ENCODE measurements around the gene EYS. TPM values are rescaled to one million over a fixed set of nuclear protein-coding genes. Genes with fewer than 3 reads are reported as not detected.

EYS gene
- total and polyA plus RNA-seq, 9 of the 15 experiments (the other 6 are each of a cell fraction or from before 2014, with no cell fraction given): 0.03 to 0.36 (median 0.10) TPM; not detected in 2

- in situ Hi-C loops (cut with MboI): no loop called here
- FAIRE-seq (no peak), DNase-seq (ENCODE audit: extremely low read depth in 1 of 4, low spot score in 3 of 4) (no peak), ATAC-seq (no peak)
- no peak overlapping the region for H3K27ac ChIP-seq (ENCODE audit: extremely low read depth, low read depth, low read length)
- H3K36me3 ChIP-seq (ENCODE audit: control insufficient read depth, insufficient read depth, low read length): peaks cover 51% of the 10 kb centered on the region
- WGBS (ENCODE audit: insufficient coverage, low coverage, missing lambda C conversion rate): 90% methylated on average over 1 of the region's 1 CpG
- no peak overlapping the region for H3K9ac ChIP-seq (ENCODE audit: insufficient read depth in 1 of 2, low read depth in 2 of 2, low read length in 2 of 2)
- no TSS peak for BruUV-seq (replicated peaks)
- intact Hi-C loops (cut with micrococcal nuclease): no loop called here
- no peak overlapping the region for H3K4me3 ChIP-seq
- H3K4me2 ChIP-seq (ENCODE audit: insufficient read depth, low read length): no peak overlapping the region
- no peaks in the 10 kb centered on the region for H3K9me3 ChIP-seq (replicated peaks; ENCODE audit: control insufficient read depth, insufficient read depth, low read depth, low read length)
- ChIA-PET POLR2A (interaction anchor here (0.6 to 1.0 kb wide), 2 partner anchors 11 to 13 kb away, joined by 3 read pairs; no protein-coding TSS in a partner anchor), CTCF (ENCODE audit: low intra/inter-chr PET ratio) (no interaction called here)
- peaks cover 55% of the 10 kb centered on the region for H3K79me2 ChIP-seq (ENCODE audit: control insufficient read depth, insufficient read depth, low read length)
- H3K9me1 ChIP-seq (ENCODE audit: control insufficient read depth, insufficient read depth, low read length): no peaks in the 10 kb centered on the region
- H2AFZ ChIP-seq (ENCODE audit: low read depth, low read length): no peak overlapping the region
- no peaks in the 10 kb centered on the region for H3K4me1 ChIP-seq (replicated peaks in 1 of 2; ENCODE audit: control insufficient read depth in 2 of 2, insufficient read depth in 2 of 2, low read length in 2 of 2)
- no peak for TF ChIP-seq ETV6 (IDR thresholded peaks at IDR 0.05; ENCODE audit: borderline replicate concordance in 1 of 2, low read depth in 2 of 2, low read length in 1 of 2)
- no peak for TF ChIP-seq ETV6 (CRISPR knock-in tag; IDR thresholded peaks at IDR 0.05; ENCODE audit: borderline replicate concordance)
- TF ChIP-seq ZNF282 (CRISPR knock-in tag; IDR thresholded peaks at IDR 0.05): no peak
- no peak for TF ChIP-seq ZSCAN32 (CRISPR knock-in tag; IDR thresholded peaks at IDR 0.05)
- TF ChIP-seq ESRRA (IDR thresholded peaks at IDR 0.05; ENCODE audit: borderline replicate concordance, low read depth): no peak
- no peak for TF ChIP-seq SAFB (IDR thresholded peaks at IDR 0.05; ENCODE audit: borderline replicate concordance, low read depth, low read length)
- TF ChIP-seq HSF4 (CRISPR knock-in tag; IDR thresholded peaks at IDR 0.05; ENCODE audit: borderline replicate concordance): no peak
- no peak for TF ChIP-seq ZBTB5 (IDR thresholded peaks at IDR 0.05)
- TF ChIP-seq MTA2 (IDR thresholded peaks at IDR 0.05; ENCODE audit: low read depth): no peak
- TF ChIP-seq ZNF57 (CRISPR knock-in tag; IDR thresholded peaks at IDR 0.05): no peak
- TF ChIP-seq PHF20 (IDR thresholded peaks at IDR 0.05; ENCODE audit: partially characterized antibody): no peak
- TF ChIP-seq MCM2 (IDR thresholded peaks at IDR 0.05; ENCODE audit: low read depth): no peak
- no peak for TF ChIP-seq KLF13 (tag; IDR thresholded peaks at IDR 0.05; ENCODE audit: borderline replicate concordance, low read depth)
- no peak for TF ChIP-seq MEF2A (IDR thresholded peaks at IDR 0.05; ENCODE audit: control insufficient read depth, low read depth, low read length)
- no peak for TF ChIP-seq CEBPZ (IDR thresholded peaks at IDR 0.05; ENCODE audit: borderline replicate concordance, low read depth, low read length)
- no peak for TF ChIP-seq IFI16 (CRISPR knock-in tag; IDR thresholded peaks at IDR 0.05)
- TF ChIP-seq PRMT5 (CRISPR knock-in tag; IDR thresholded peaks at IDR 0.05): no peak
- H3K27me3 ChIP-seq (ENCODE audit: control insufficient read depth in 2 of 2, insufficient read depth in 2 of 2, low read length in 2 of 2): no peaks in the 10 kb centered on the region
- no peaks in the 10 kb centered on the region for H4K20me1 ChIP-seq (replicated peaks; ENCODE audit: control insufficient read depth, insufficient read depth, low read length)
Measured at GRCh38 chr6:63683071-63683603, 2023.9 kb downstream of the EYS start.
